Mucosa of rectum (tissue), 2 donors: ENCODE data around the gene SLC6A19.

Experiments
- H3K27ac ChIP-seq, 2 donors: one replicate each; pipeline ENCODE4 v1.7.0; 2013; ENCODE audit warnings: inconsistent platforms in 2 of 2, low read depth in 2 of 2, low read length in 2 of 2
- H3K27me3 ChIP-seq, 2 donors: one replicate each; pipeline ENCODE4 v1.7.0; 2013; ENCODE audit warnings: low read length in 2 of 2; ENCODE audit not compliant: control insufficient read depth in 2 of 2, insufficient read depth in 2 of 2
- H3K36me3 ChIP-seq, 2 donors: one replicate each; pipeline ENCODE4 v1.7.0; 2013; ENCODE audit warnings: low read length in 2 of 2; ENCODE audit not compliant: control insufficient read depth in 2 of 2, insufficient read depth in 2 of 2
- H3K4me1 ChIP-seq, 2 donors: one replicate each; pipeline ENCODE4 v1.7.0; 2013; ENCODE audit warnings: low read length in 2 of 2, mild to moderate bottlenecking in 1 of 2; ENCODE audit not compliant: control insufficient read depth in 2 of 2, insufficient read depth in 2 of 2
- H3K4me3 ChIP-seq, 2 donors: one replicate each; pipeline ENCODE4 v1.7.0; 2013; ENCODE audit warnings: low read length in 2 of 2
- H3K9ac ChIP-seq, 2 donors: one replicate each; pipeline ENCODE4 v1.7.0; 2013; ENCODE audit warnings: low read length in 2 of 2, low read depth in 1 of 2, mild to moderate bottlenecking in 1 of 2
- H3K9me3 ChIP-seq, 2 donors: one replicate each; pipeline ENCODE4 v1.7.0; 2013; ENCODE audit warnings: low read length in 2 of 2; ENCODE audit not compliant: control insufficient read depth in 2 of 2
- donor health status: healthy.
- donor health status: Normal muscosa, but diverticular disease.

Gene SLC6A19

GRCh38 chr5:1239505-1240251 lies 38.3 kb downstream of the SLC6A19 start:
- Histone ChIP-seq H3K36me3 (no peaks in the 10 kb centered on the region), H3K27me3 (peaks cover 0 to 4% of the 10 kb centered on the region in 2 donors), H3K9ac (peak overlapping the region; percentile 32 to 62)

GRCh38 chr5:1240496-1241260 lies 39.3 kb downstream of the SLC6A19 start:
- H3K36me3 ChIP-seq = no peaks in the 10 kb centered on the region
- H3K4me1 ChIP-seq = peaks cover 19 to 28% of the 10 kb centered on the region in 2 donors
- H3K9me3 ChIP-seq = peaks cover 0 to 3% of the 10 kb centered on the region in 2 donors
- peak overlapping the region in 1 of 2 donors; percentile 62 for H3K9ac ChIP-seq
- H3K27me3 ChIP-seq = peaks cover 2 to 12% of the 10 kb centered on the region in 2 donors
- peak overlapping the region; percentile 84 to 90 for H3K27ac ChIP-seq
- H3K4me3 ChIP-seq = peak overlapping the region in 1 of 2 donors; percentile 14

More at GRCh38 chr5:1239505-1240251, 38.3 kb downstream of the SLC6A19 start:
- peaks cover 19 to 28% of the 10 kb centered on the region in 2 donors for H3K4me1 ChIP-seq
- peak overlapping the region in 1 of 2 donors; percentile 26 for H3K4me3 ChIP-seq
- H3K9me3 ChIP-seq = peaks cover 0 to 5% of the 10 kb centered on the region in 2 donors
- peak overlapping the region; percentile 84 to 90 for H3K27ac ChIP-seq

GRCh38 chr5:1241509-1242080 lies 40.2 kb downstream of the SLC6A19 start:
- H3K9ac ChIP-seq = no peak overlapping the region
- peaks cover 19 to 28% of the 10 kb centered on the region in 2 donors for H3K4me1 ChIP-seq
- H3K9me3 ChIP-seq = peaks cover 0 to under 1% of the 10 kb centered on the region in 2 donors
- no peaks in the 10 kb centered on the region for H3K36me3 ChIP-seq
- no peak overlapping the region for H3K4me3 ChIP-seq
- H3K27me3 ChIP-seq = peaks cover 2 to 15% of the 10 kb centered on the region in 2 donors
- H3K27ac ChIP-seq = no peak overlapping the region

- no peaks in the 10 kb centered on the region for H3K9me3 ChIP-seq
- H3K27me3 ChIP-seq = peaks cover 6 to 21% of the 10 kb centered on the region in 2 donors
- H3K4me3 ChIP-seq = no peak overlapping the region
- no peak overlapping the region for H3K9ac ChIP-seq
- H3K4me1 ChIP-seq = peaks cover 19 to 28% of the 10 kb centered on the region in 2 donors
- no peaks in the 10 kb centered on the region for H3K36me3 ChIP-seq
- H3K27ac ChIP-seq = no peak overlapping the region
Measured at GRCh38 chr5:1242733-1243486, 41.5 kb downstream of the SLC6A19 start.

GRCh38 chr5:1243487-1244130 lies 42.2 kb downstream of the SLC6A19 start:
- Histone ChIP-seq H3K36me3 (no peaks in the 10 kb centered on the region), H3K9me3 (no peaks in the 10 kb centered on the region), H3K9ac (no peak overlapping the region), H3K27ac (no peak overlapping the region), H3K4me1 (peaks cover 17 to 27% of the 10 kb centered on the region in 2 donors), H3K27me3 (peaks cover 7 to 21% of the 10 kb centered on the region in 2 donors), H3K4me3 (no peak overlapping the region)

GRCh38 chr5:1244255-1244654 lies 42.9 kb downstream of the SLC6A19 start:
- Histone ChIP-seq H3K4me1 (peaks cover 11 to 21% of the 10 kb centered on the region in 2 donors), H3K27ac (no peak overlapping the region), H3K9ac (no peak overlapping the region)

GRCh38 chr5:1244976-1245375 lies 43.6 kb downstream of the SLC6A19 start:
- H3K4me1 ChIP-seq = peaks cover 8 to 16% of the 10 kb centered on the region in 2 donors
- H3K9me3 ChIP-seq = no peaks in the 10 kb centered on the region
- no peak overlapping the region for H3K9ac ChIP-seq
- H3K27me3 ChIP-seq = peaks cover 7 to 21% of the 10 kb centered on the region in 2 donors
- no peaks in the 10 kb centered on the region for H3K36me3 ChIP-seq
- H3K27ac ChIP-seq = no peak overlapping the region
- H3K4me3 ChIP-seq = no peak overlapping the region

More at GRCh38 chr5:1244255-1244654, 42.9 kb downstream of the SLC6A19 start:
- Histone ChIP-seq H3K9me3 (no peaks in the 10 kb centered on the region), H3K27me3 (peaks cover 7 to 21% of the 10 kb centered on the region in 2 donors), H3K4me3 (no peak overlapping the region), H3K36me3 (no peaks in the 10 kb centered on the region)

- peaks cover 0 to 5% of the 10 kb centered on the region in 2 donors for H3K4me1 ChIP-seq
- peaks cover 7 to 21% of the 10 kb centered on the region in 2 donors for H3K27me3 ChIP-seq
- no peak overlapping the region for H3K27ac ChIP-seq
- H3K9me3 ChIP-seq = no peaks in the 10 kb centered on the region
- H3K36me3 ChIP-seq = no peaks in the 10 kb centered on the region
- no peak overlapping the region for H3K4me3 ChIP-seq
- no peak overlapping the region for H3K9ac ChIP-seq
Measured at GRCh38 chr5:1245905-1246576, 44.6 kb downstream of the SLC6A19 start.
